PC-3 (cell line): ENCODE measurements around the gene MARCHF6. TPM values are rescaled to one million over a fixed set of nuclear protein-coding genes. Genes with fewer than 3 reads are reported as not detected.
A peak's percentile ranks its signal among the peaks of the same experiment; 100 is the strongest.

Experiments used
- ATAC-seq: fragments of 200-7000 bp; cut with Tn5 transposase; 2 replicates; pipeline ENCODE4 v1.9.1; 2020; ENCODE audit warnings: mild to moderate bottlenecking, moderate library complexity
- BruUV-seq: library from RNA; stranded (reverse); fragments of 400-500 nt; replicated peaks from 2 replicates; lab custom pipeline; 2021; lab: Mats Ljungman, UMichigan
- CTCF ChIA-PET: fragments of 300-600 bp; sonication (Branson Sonifier 250); formaldehyde crosslinking; loops from one replicate; lab custom pipeline; 2022; ENCODE audit warnings: antibody characterized with exemption; lab: Charles Lee
- POLR2A ChIA-PET: fragments of 300-600 bp; sonication (Branson Sonifier 250); formaldehyde crosslinking; loops from one replicate; lab custom pipeline; 2022; ENCODE audit warnings: antibody characterized with exemption; ENCODE audit not compliant: unreplicated experiment; lab: Charles Lee
- DNase-seq: peaks from one replicate; pipeline ENCODE4 v3.0.0-alpha.2; 2015
- H2AFZ ChIP-seq: fragments of 300-600 bp; sonication (generic); 2 replicates; pipeline ENCODE4 v1.6.0; 2016; ENCODE audit warnings: antibody characterized with exemption, low read length
- H3F3A ChIP-seq: fragments of 300-600 bp; sonication (generic); one replicate; pipeline ENCODE4 v1.6.0; 2017; ENCODE audit warnings: antibody characterized with exemption, low read length, control low read depth, mild to moderate bottlenecking; ENCODE audit not compliant: unreplicated experiment
- H3K27ac ChIP-seq: fragments of 300-600 bp; sonication (generic); 2 replicates; pipeline ENCODE4 v1.5.1; 2016; ENCODE audit warnings: mild to moderate bottlenecking, low read length
- H3K27me3 ChIP-seq: fragments of 300-600 bp; sonication (generic); 2 replicates; pipeline ENCODE4 v1.6.1; 2016; ENCODE audit warnings: low read length, mixed read lengths
- H3K36me3 ChIP-seq: fragments of 300-600 bp; sonication (generic); 2 replicates; pipeline ENCODE4 v1.6.1; 2016; ENCODE audit warnings: low read depth, mixed run types, low read length, mixed read lengths
- H3K4me1 ChIP-seq: fragments of 300-600 bp; sonication (generic); 2 replicates; pipeline ENCODE4 v1.5.1; 2016; ENCODE audit warnings: low read length; ENCODE audit not compliant: insufficient read depth
- H3K4me2 ChIP-seq: fragments of 300-600 bp; sonication (generic); 2 replicates; pipeline ENCODE4 v1.6.0; 2016; ENCODE audit warnings: low read length
- H3K4me3 ChIP-seq: fragments of 300-600 bp; sonication (generic); 2 replicates; pipeline ENCODE4 v1.5.1; 2016; ENCODE audit warnings: mild to moderate bottlenecking, low read length, mixed read lengths
- H3K79me2 ChIP-seq: fragments of 300-600 bp; sonication (generic); 2 replicates; pipeline ENCODE4 v1.6.1; 2017; ENCODE audit warnings: low read length, mixed read lengths
- H3K9ac ChIP-seq: fragments of 300-600 bp; sonication (generic); 2 replicates; pipeline ENCODE4 v1.6.0; 2016; ENCODE audit warnings: mild to moderate bottlenecking, low read length
- H3K9me2 ChIP-seq: fragments of 300-600 bp; sonication (generic); replicated peaks from 2 replicates; pipeline ENCODE4 v1.6.1; 2016; ENCODE audit warnings: mixed run types, low read length, mixed read lengths
- H3K9me3 ChIP-seq: fragments of 300-600 bp; sonication (generic); 2 replicates; pipeline ENCODE4 v1.6.1; 2016; ENCODE audit warnings: low read length, mixed read lengths
- H4K20me1 ChIP-seq: fragments of 300-600 bp; sonication (generic); 2 replicates; pipeline ENCODE4 v1.6.1; 2016; ENCODE audit warnings: low read length, mixed read lengths
- EZH2 ChIP-seq: fragments of 300-600 bp; sonication (generic); IDR thresholded peaks from one replicate; pipeline ENCODE4 v1.6.1; 2017; ENCODE audit warnings: antibody characterized with exemption, mild to moderate bottlenecking, low read length; ENCODE audit not compliant: unreplicated experiment
- EZH2phosphoT487 ChIP-seq: fragments of 300-600 bp; sonication (generic); IDR thresholded peaks from 2 replicates; pipeline ENCODE4 v1.6.1; 2018; ENCODE audit warnings: mild to moderate bottlenecking, antibody characterized with exemption, low read length, borderline replicate concordance
- intact Hi-C: fragments of 100-400 bp; cut with micrococcal nuclease; formaldehyde crosslinking; loops from 2 replicates; pipeline ENCODE4 v1.9.0; 2023
- total RNA-seq: library from RNA; depleted of rRNA; stranded (reverse); fragments of >200 nt; gene quantifications from 2 replicates; pipeline ENCODE4 v1.2.3, GENCODE V29; 2014
- TF ChIP-seq, protein P1 (sequence below): fragments of 300-600 bp; sonication (generic); conservative IDR thresholded peaks from 2 replicates; pipeline ENCODE4 v1.5.1; 2017; ENCODE audit warnings: antibody characterized with exemption, low read depth, mild to moderate bottlenecking, low read length

MARCHF6 gene
- total RNA-seq, 1 experiment from 2014 or later, result 140 TPM

DNA sequence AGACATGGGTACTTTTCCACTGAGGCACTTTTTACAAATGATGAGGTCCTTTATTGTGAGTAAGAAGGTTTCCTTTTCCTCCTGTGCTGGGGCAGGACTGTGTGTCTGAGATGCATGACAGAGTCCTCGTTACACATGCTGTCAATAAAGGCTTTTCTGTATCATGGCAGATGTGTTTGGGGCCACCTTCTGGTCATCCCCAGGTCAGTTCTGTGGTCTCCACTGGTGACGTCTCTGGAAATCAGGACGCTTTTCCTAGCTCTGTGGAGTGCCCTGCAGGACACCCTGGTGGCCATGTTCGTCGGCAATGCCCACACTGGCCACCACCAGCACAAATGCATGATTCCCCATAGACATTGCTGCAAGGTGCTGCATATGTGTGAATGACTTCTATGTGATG lies 48.6 kb upstream of the MARCHF6 start:
- POLR2A ChIA-PET, result no interaction called here
- TF ChIP-seq EZH2 (no peak), EZH2phosphoT487 (no peak)
- TF ChIP-seq, protein P1, sequence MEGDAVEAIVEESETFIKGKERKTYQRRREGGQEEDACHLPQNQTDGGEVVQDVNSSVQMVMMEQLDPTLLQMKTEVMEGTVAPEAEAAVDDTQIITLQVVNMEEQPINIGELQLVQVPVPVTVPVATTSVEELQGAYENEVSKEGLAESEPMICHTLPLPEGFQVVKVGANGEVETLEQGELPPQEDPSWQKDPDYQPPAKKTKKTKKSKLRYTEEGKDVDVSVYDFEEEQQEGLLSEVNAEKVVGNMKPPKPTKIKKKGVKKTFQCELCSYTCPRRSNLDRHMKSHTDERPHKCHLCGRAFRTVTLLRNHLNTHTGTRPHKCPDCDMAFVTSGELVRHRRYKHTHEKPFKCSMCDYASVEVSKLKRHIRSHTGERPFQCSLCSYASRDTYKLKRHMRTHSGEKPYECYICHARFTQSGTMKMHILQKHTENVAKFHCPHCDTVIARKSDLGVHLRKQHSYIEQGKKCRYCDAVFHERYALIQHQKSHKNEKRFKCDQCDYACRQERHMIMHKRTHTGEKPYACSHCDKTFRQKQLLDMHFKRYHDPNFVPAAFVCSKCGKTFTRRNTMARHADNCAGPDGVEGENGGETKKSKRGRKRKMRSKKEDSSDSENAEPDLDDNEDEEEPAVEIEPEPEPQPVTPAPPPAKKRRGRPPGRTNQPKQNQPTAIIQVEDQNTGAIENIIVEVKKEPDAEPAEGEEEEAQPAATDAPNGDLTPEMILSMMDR, result peak; percentile 32; the same call in 1 of the 2 replicates
- H3K9me2 ChIP-seq, result no peaks in the 10 kb centered on the region
- intact Hi-C loops, result no loop called here
- peaks cover 6% of the 10 kb centered on the region for H3F3A ChIP-seq
- H3K4me3 ChIP-seq, result no peak overlapping the region
- no peak overlapping the region for H2AFZ ChIP-seq
- peaks cover 71% of the 10 kb centered on the region for H3K79me2 ChIP-seq
- H4K20me1 ChIP-seq, result no peaks in the 10 kb centered on the region
- no peak overlapping the region for H3K9ac ChIP-seq
- 0 out of 2 replicates have a peak overlapping the region, but pooled peaks have one; percentile 92 for H3K4me2 ChIP-seq
- CTCF ChIA-PET, result interaction anchor here (0.9 kb wide), 1 partner anchor 59 kb away, joined by 7 read pairs; no protein-coding TSS in a partner anchor
- H3K27me3 ChIP-seq, result no peaks in the 10 kb centered on the region
- no peak for ATAC-seq
- no peaks in the 10 kb centered on the region for H3K9me3 ChIP-seq
- H3K27ac ChIP-seq, result no peak overlapping the region
- no TSS peak for BruUV-seq
- H3K36me3 ChIP-seq, result peaks cover 22% of the 10 kb centered on the region
- DNase-seq, result no peak
- peaks cover 44% of the 10 kb centered on the region for H3K4me1 ChIP-seq

DNA sequence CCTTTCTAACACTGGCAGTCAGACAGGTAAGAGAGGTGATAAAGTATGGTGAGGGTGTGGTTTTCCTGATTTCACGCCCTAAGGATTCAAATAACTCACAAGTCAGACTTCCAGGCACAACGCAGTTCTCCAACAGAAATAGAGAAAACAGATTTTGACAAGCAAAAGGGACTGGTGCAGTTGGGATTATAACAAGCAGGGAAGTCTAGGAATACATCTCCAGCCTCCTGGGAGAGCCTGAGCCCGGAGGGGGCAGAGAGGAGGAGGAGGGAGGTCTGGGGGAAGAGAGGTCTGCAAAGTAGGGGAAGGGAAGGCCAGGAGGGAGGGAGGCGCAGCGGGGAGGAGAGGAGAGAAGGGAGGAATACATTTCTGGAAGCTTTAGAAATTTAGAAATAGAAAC lies 47.4 kb upstream of the MARCHF6 start:
- ATAC-seq (no peak), DNase-seq (peak; percentile 34)
- H3F3A ChIP-seq, result peaks cover 15% of the 10 kb centered on the region
- no peaks in the 10 kb centered on the region for H3K9me3 ChIP-seq
- H3K9me2 ChIP-seq, result no peaks in the 10 kb centered on the region
- no TSS peak for BruUV-seq
- H3K27ac ChIP-seq, result peak overlapping the region; percentile 88
- H3K79me2 ChIP-seq, result peaks cover 60% of the 10 kb centered on the region
- H3K4me2 ChIP-seq, result peak overlapping the region; percentile 92
- H3K9ac ChIP-seq, result peak overlapping the region; percentile 89
- TF ChIP-seq EZH2 (no peak), EZH2phosphoT487 (no peak)
- TF ChIP-seq, protein P1, result no peak
- peaks cover 53% of the 10 kb centered on the region for H3K4me1 ChIP-seq
- ChIA-PET CTCF (no interaction called here), POLR2A (no interaction called here)
- peak overlapping the region; percentile 85 for H2AFZ ChIP-seq
- H3K4me3 ChIP-seq, result peak overlapping the region; percentile 76
- H4K20me1 ChIP-seq, result no peaks in the 10 kb centered on the region
- no peaks in the 10 kb centered on the region for H3K27me3 ChIP-seq
- H3K36me3 ChIP-seq, result peaks cover 20% of the 10 kb centered on the region
- intact Hi-C loops, result loop anchor here (2.0 kb wide), 1 partner anchor 21 kb away; no protein-coding TSS in a partner anchor

DNA sequence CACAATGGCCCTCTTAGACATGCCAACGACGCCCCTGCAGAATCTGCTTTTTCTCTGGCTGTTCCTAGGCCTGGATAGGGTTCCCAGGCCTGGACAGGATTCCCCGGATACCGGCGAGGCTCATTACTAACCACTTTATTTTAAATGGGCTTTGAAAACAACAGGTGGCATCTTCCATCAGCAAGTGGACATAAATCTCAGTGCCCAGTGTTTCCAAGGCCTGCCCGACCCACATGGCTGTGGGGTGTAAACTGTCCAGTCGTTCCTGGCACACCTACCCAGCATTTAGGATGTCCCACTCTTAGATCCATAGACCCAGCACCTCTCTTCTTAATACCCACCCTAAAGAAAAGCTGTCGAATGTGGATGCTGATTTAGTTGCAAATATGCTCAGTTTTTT lies 46.7 kb upstream of the MARCHF6 start:
- H3K36me3 ChIP-seq, result peaks cover 20% of the 10 kb centered on the region
- ChIA-PET CTCF (no interaction called here), POLR2A (interaction anchor here (0.5 kb wide), 1 partner anchor 121 kb away, joined by 4 read pairs; no protein-coding TSS in a partner anchor)
- no peaks in the 10 kb centered on the region for H4K20me1 ChIP-seq
- intact Hi-C loops, result loop anchor here (2.0 kb wide), 1 partner anchor 22 kb away; no protein-coding TSS in a partner anchor
- no peaks in the 10 kb centered on the region for H3K27me3 ChIP-seq
- ATAC-seq (peak; percentile 8; the same call in 1 of the 2 replicates), DNase-seq (peak; percentile 35)
- H3K9me3 ChIP-seq, result no peaks in the 10 kb centered on the region
- peak overlapping the region; percentile 76 for H3K4me3 ChIP-seq
- TSS peak; percentile 31 for BruUV-seq
- H2AFZ ChIP-seq, result peak overlapping the region; percentile 85
- H3K27ac ChIP-seq, result peak overlapping the region; percentile 88
- peak overlapping the region; percentile 92 for H3K4me2 ChIP-seq
- H3K4me1 ChIP-seq, result peaks cover 48% of the 10 kb centered on the region
- H3K9ac ChIP-seq, result peak overlapping the region; percentile 89
- H3F3A ChIP-seq, result peaks cover 15% of the 10 kb centered on the region
- peaks cover 57% of the 10 kb centered on the region for H3K79me2 ChIP-seq
- TF ChIP-seq EZH2, result no peak
- TF ChIP-seq, protein P1, result no peak
- no peak for TF ChIP-seq EZH2phosphoT487
- no peaks in the 10 kb centered on the region for H3K9me2 ChIP-seq
